K562 (cell line): Measurements from ENCODE around the gene GCH1. TPM values are rescaled to one million over a fixed set of nuclear protein-coding genes. Genes with fewer than 3 reads are reported as not detected.

ENCODE experiments used
- ATAC-seq: fragments of 200-7000 bp; cut with Tn5 transposase; 3 replicates; pipeline ENCODE4 v1.9.1; 2020; ENCODE audit warnings: moderate library complexity
- BruUV-seq: library from RNA; stranded (reverse); fragments of 400-500 nt; replicated peaks from 2 replicates; lab custom pipeline; 2021; lab: Mats Ljungman, UMichigan
- CTCF ChIA-PET: fragments of 300-600 bp; formaldehyde crosslinking; extraction: SDS; loops from one replicate; lab custom pipeline; 2021; ENCODE audit warnings: low intra/inter-chr PET ratio; lab: Yijun Ruan, JAX
- POLR2A ChIA-PET: fragments of 300-600, 350-650 bp; sonication (Branson Sonifier 250); formaldehyde crosslinking; extraction: SDS; loops from one replicate; lab custom pipeline; 2021; ENCODE audit warnings: antibody characterized with exemption, inconsistent platforms; lab: Yijun Ruan, JAX
- DNase-seq, 4 experiments: peaks; one replicate each; pipeline versions ENCODE4 v3.0.0 to v3.0.0-alpha.2; 2011 to 2018; ENCODE audit warnings: low spot score in 3 of 4, mixed read lengths in 3 of 4; ENCODE audit errors: extremely low read depth in 1 of 4
- FAIRE-seq: peaks from 2 replicates; lab custom pipeline; 2011; peaks lifted over from hg19 to GRCh38; lab: Jason Lieb, UNC
- H2AFZ ChIP-seq: 2 replicates; pipeline ENCODE4 v1.6.0; 2011; ENCODE audit warnings: low read depth, low read length, control low read depth, inconsistent platforms
- H3K27ac ChIP-seq: fragments of 200-600 bp; 3 replicates; pipeline ENCODE4 v1.8.0; 2011; ENCODE audit warnings: low read depth, mild to moderate bottlenecking, control low read depth, inconsistent platforms, low read length, moderate library complexity, mixed read lengths; ENCODE audit errors: extremely low read depth
- H3K27me3 ChIP-seq, 2 experiments: fragments of 300-600 bp in 1 of 2; 2 replicates in 1 of 2; 3 replicates in 1 of 2; pipeline versions ENCODE4 v1.6.0 to v1.8.0; 2011; ENCODE audit warnings: inconsistent platforms in 2 of 2, low read length in 2 of 2, mild to moderate bottlenecking in 1 of 2, mixed read lengths in 1 of 2, moderate library complexity in 1 of 2; ENCODE audit not compliant: control insufficient read depth in 2 of 2, insufficient read depth in 2 of 2
- H3K36me3 ChIP-seq: fragments of 300-600 bp; 3 replicates; pipeline ENCODE4 v1.8.0; 2011; ENCODE audit warnings: mild to moderate bottlenecking, low read length, inconsistent platforms; ENCODE audit not compliant: control insufficient read depth, insufficient read depth
- H3K4me1 ChIP-seq, 2 experiments: fragments of 200-600 bp in 1 of 2; replicated peaks in 1 of 2; 2 replicates in 1 of 2; 3 replicates in 1 of 2; pipeline versions ENCODE4 v1.5.1 to v1.8.0; 2011; ENCODE audit warnings: inconsistent platforms in 2 of 2, low read length in 2 of 2, mild to moderate bottlenecking in 1 of 2, mixed read lengths in 1 of 2, moderate library complexity in 1 of 2; ENCODE audit not compliant: control insufficient read depth in 2 of 2, insufficient read depth in 2 of 2
- H3K4me2 ChIP-seq: 2 replicates; pipeline ENCODE4 v1.6.1; 2011; ENCODE audit warnings: low read length, control low read depth, inconsistent platforms, mixed read lengths; ENCODE audit not compliant: insufficient read depth
- H3K4me3 ChIP-seq: fragments of 200-600 bp; sonication (generic), shearing (Covaris generic); 2 replicates; pipeline ENCODE4 v1.5.1; 2016; ENCODE audit warnings: control low read depth, inconsistent platforms
- H3K79me2 ChIP-seq: fragments of 200-600 bp; 3 replicates; pipeline ENCODE4 v1.8.0; 2011; ENCODE audit warnings: low read length, inconsistent platforms; ENCODE audit not compliant: control insufficient read depth, insufficient read depth
- H3K9ac ChIP-seq, 2 experiments: 2 replicates each; pipeline versions ENCODE4 v1.6.0 to v1.6.1; 2011; ENCODE audit warnings: low read depth in 2 of 2, low read length in 2 of 2, control low read depth in 1 of 2, inconsistent platforms in 1 of 2, mild to moderate bottlenecking in 1 of 2, mixed read lengths in 1 of 2; ENCODE audit not compliant: insufficient read depth in 1 of 2
- H3K9me1 ChIP-seq: one replicate; pipeline ENCODE4 v1.6.0; 2011; ENCODE audit warnings: inconsistent platforms, mild to moderate bottlenecking, low read length, moderate library complexity; ENCODE audit not compliant: control insufficient read depth, insufficient read depth
- H3K9me3 ChIP-seq: replicated peaks from 2 replicates; pipeline ENCODE4 v1.5.1; 2011; ENCODE audit warnings: low read depth, low read length, inconsistent platforms; ENCODE audit not compliant: control insufficient read depth, insufficient read depth
- H4K20me1 ChIP-seq: replicated peaks from 2 replicates; pipeline ENCODE4 v1.6.1; 2011; ENCODE audit warnings: low read length, inconsistent platforms, mixed read lengths; ENCODE audit not compliant: control insufficient read depth, insufficient read depth
- ADNP ChIP-seq: fragments of 200-800 bp; sonication (Bioruptor generic); IDR thresholded peaks from 2 replicates; pipeline ENCODE4 v1.6.1; 2016; ENCODE audit warnings: missing genetic modification characterization, missing compliant biosample characterization
- ATF2 ChIP-seq: sonication (generic); formaldehyde crosslinking; IDR thresholded peaks from 2 replicates; pipeline ENCODE4 v1.8.1; 2022; ENCODE audit warnings: missing genetic modification reagents
- CSDE1 ChIP-seq, 2 experiments: fragments of 450-650 bp; IDR thresholded peaks; 2 replicates each; pipeline ENCODE4 v1.6.1; 2016; ENCODE audit warnings: mild to moderate bottlenecking in 1 of 2
- ELK1 ChIP-seq: sonication (generic); formaldehyde crosslinking; IDR thresholded peaks from 2 replicates; pipeline ENCODE4 v1.8.1; 2022; ENCODE audit warnings: missing genetic modification reagents
- GABPB1 ChIP-seq: sonication (generic); formaldehyde crosslinking; IDR thresholded peaks from 2 replicates; pipeline ENCODE4 v1.8.0; 2022; ENCODE audit warnings: mild to moderate bottlenecking, missing genetic modification reagents
- GTF2F1 ChIP-seq: IDR thresholded peaks from 2 replicates; pipeline ENCODE4 v1.6.1; 2011; ENCODE audit warnings: low read depth, low read length, improper control_type of control experiment
- KLF6 ChIP-seq: fragments of 250-450 bp; sonication (Bioruptor Pico); IDR thresholded peaks from 2 replicates; pipeline ENCODE4 v1.4.0; 2020; ENCODE audit warnings: mild to moderate bottlenecking, moderate library complexity, borderline replicate concordance
- POLR3G ChIP-seq: IDR thresholded peaks from 2 replicates; pipeline ENCODE4 v1.6.1; 2011; ENCODE audit not compliant: insufficient read length, insufficient replicate concordance; ENCODE audit errors: extremely low read depth
- XRCC4 ChIP-seq: IDR thresholded peaks from one replicate; pipeline ENCODE4 v1.6.1; 2011; ENCODE audit not compliant: insufficient read depth, insufficient read length; ENCODE audit errors: extremely low read depth
- ZNF316 ChIP-seq: fragments of 450-650 bp; IDR thresholded peaks from 2 replicates; pipeline ENCODE4 v1.6.1; 2016
- WGBS: fragments of 100-300 bp; shearing (Covaris generic); methylation state at CpG from one replicate; pipeline ENCODE4 v1.1.6; 2016; ENCODE audit warnings: low coverage, mixed read lengths; ENCODE audit not compliant: insufficient coverage; ENCODE audit errors: missing lambda C conversion rate; 5-methylcytosine and 5-hydroxymethylcytosine counted together
- in situ Hi-C: fragments of 300-500 bp; cut with MboI; formaldehyde crosslinking; loops from 4 replicates; pipeline ENCODE4 v1.15.0; 2018; ENCODE audit warnings: inconsistent platforms, mixed read lengths
- intact Hi-C: fragments of 100-400 bp; cut with micrococcal nuclease; formaldehyde crosslinking; loops from 2 replicates; pipeline ENCODE4 v1.14.2; 2022
- polyA plus RNA-seq, 8 experiments: library from polyadenylated mRNA; depleted of rRNA in 4 of 8; stranded (reverse) in 5 of 8; unstranded in 3 of 8; fragments of >200 nt; fragmentation: Nextera tagmentation in 2 of 8; fragmentation: Illumina TruSeq in 1 of 8; extraction: Ambion mirVana in 2 of 8; extraction: Trizol in 1 of 8; gene quantifications; 2 replicates each; pipeline versions ENCODE4 v1.2.1 to v1.2.3, GENCODE V29; 2011 to 2014; ENCODE audit warnings: inconsistent platforms in 1 of 8, missing spikeins in 1 of 8
- total RNA-seq, 7 experiments: library from RNA; depleted of rRNA in 6 of 7; stranded (reverse); fragments of >200 nt in 6 of 7; fragmentation: Illumina TruSeq in 2 of 7; extraction: Trizol in 2 of 7; gene quantifications; 2 replicates each; pipeline versions ENCODE4 v1.2.1 to v1.2.3, GENCODE V29; 2011 to 2021; ENCODE audit warnings: low replicate concordance in 1 of 7
- TF ChIP-seq, protein P1 (sequence below): fragments of 250-450 bp; sonication (Bioruptor Pico); IDR thresholded peaks from 2 replicates; pipeline ENCODE4 v1.5.0; 2021; ENCODE audit warnings: mild to moderate bottlenecking, moderate library complexity
- TF ChIP-seq, protein P2 (sequence below), 2 experiments: fragments of 250-450 bp in 1 of 2; fragments of 450-650 bp in 1 of 2; sonication (Bioruptor Pico) in 1 of 2; IDR thresholded peaks; 2 replicates each; pipeline versions ENCODE4 v1.6.1 to v1.8.0; 2016 to 2021; ENCODE audit warnings: mild to moderate bottlenecking in 2 of 2, moderate library complexity in 2 of 2, missing compliant biosample characterization in 1 of 2, missing genetic modification characterization in 1 of 2

GCH1 gene
- total and polyA plus RNA-seq, 9 of the 15 experiments (the other 6 are each of a cell fraction or from before 2014, with no cell fraction given): 3.9 to 13.1 (median 6.5) TPM

GRCh38 chr14:54809767-54810166, 92.9 kb downstream of the GCH1 start:
- ChIA-PET CTCF (no interaction called here), POLR2A (no interaction called here)
- in situ Hi-C loops: loop anchor here (10.0 kb wide), 1 partner anchor 255 kb away; no protein-coding TSS in a partner anchor
- H3K27me3 ChIP-seq: no peaks in the 10 kb centered on the region; a peak in 1 of 5 replicates
- BruUV-seq: no TSS peak
- no peak for TF ChIP-seq POLR3G
- no peak for TF ChIP-seq GABPB1 (CRISPR knock-in tag)
- TF ChIP-seq CSDE1 (IDR thresholded peaks at IDR 0.05): no peak
- TF ChIP-seq KLF6 (CRISPR knock-in tag): no peak
- no peak for TF ChIP-seq GTF2F1
- TF ChIP-seq ADNP (tag): no peak
- TF ChIP-seq ZNF316: no peak
- TF ChIP-seq, protein P1, sequence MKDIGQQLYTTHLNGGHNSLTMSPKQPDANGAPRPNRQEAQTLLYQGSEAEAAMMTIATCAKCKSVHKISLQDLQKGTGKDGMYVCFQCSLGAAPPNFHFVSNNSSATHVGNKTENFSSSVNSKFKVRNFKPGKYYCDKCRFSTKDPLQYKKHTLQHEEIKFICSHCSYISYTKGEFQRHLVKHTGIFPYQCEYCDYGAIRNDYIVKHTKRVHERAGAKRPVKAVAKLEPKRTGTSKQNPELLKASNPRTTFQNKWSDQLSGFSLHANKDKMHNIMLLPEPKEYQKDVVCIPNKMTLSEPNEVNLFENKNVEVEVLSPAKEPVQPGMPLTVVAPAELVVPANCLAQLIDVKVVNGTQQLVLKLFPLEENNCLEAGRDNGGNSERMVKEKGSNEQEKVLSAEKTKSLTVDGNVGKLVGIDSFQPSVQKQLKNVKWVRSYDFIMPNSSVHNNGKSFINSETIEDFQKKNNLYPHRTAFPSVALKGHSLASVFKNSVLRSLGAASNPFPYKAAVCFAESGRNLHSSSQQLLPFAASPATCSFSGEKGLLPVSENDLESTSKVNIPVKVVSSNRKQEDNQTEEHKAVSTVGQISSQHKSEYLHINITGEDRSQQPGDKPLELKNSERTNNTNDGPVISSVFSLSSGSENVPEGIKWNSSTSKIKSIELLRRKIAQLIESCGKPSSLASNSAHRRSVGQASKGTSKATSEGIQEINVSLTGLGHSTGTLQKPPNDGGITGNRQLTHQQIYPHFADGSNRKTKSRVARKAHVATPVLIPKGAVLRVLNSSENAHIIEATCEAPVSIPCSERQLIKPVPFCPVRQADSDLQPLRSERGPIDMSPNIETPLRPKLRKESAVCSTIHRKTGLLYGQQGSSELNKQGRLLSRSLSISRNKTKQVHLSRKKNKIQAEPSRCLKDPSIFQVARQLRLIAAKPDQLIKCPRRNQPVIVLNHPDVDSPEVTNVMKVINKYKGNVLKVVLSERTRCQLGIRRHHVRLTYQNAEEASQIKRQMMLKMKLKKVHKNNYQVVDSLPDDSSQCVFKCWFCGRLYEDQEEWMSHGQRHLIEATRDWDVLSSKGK (CRISPR knock-in tag): no peak
- TF ChIP-seq XRCC4: no peak
- no peak for TF ChIP-seq ELK1
- TF ChIP-seq, protein P2, sequence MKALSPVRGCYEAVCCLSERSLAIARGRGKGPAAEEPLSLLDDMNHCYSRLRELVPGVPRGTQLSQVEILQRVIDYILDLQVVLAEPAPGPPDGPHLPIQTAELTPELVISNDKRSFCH (CRISPR knock-in tag; IDR thresholded peaks at IDR 0.05): no peak
- TF ChIP-seq, protein P2 (tag; IDR thresholded peaks at IDR 0.05): no peak
- TF ChIP-seq ATF2 (CRISPR knock-in tag): no peak
- ATAC-seq (no peak), DNase-seq (no peak), FAIRE-seq (no peak)
- intact Hi-C loops: no loop called here
- H3K9me3 ChIP-seq: no peaks in the 10 kb centered on the region
- H4K20me1 ChIP-seq: no peaks in the 10 kb centered on the region
- no peak overlapping the region for H3K9ac ChIP-seq
- H3K36me3 ChIP-seq: no peaks in the 10 kb centered on the region
- H3K27ac ChIP-seq: no peak overlapping the region
- H3K79me2 ChIP-seq: no peaks in the 10 kb centered on the region
- no peak overlapping the region for H2AFZ ChIP-seq
- H3K4me1 ChIP-seq: peaks cover 0 to under 1% of the 10 kb centered on the region in 2 experiments; a peak in 3 of 5 replicates
- no peak overlapping the region for H3K4me3 ChIP-seq
- H3K4me2 ChIP-seq: no peak overlapping the region
- H3K9me1 ChIP-seq: no peaks in the 10 kb centered on the region
- 36% methylated on average over 7 of the region's 8 CpGs for WGBS
